ENCODE measurements around the gene FLT1. TPM values are rescaled to one million over a fixed set of nuclear protein-coding genes. Genes with fewer than 3 reads are reported as not detected.

The FLT1 gene
- total and polyA plus RNA-seq, 2 donors (not counting 1 experiment from before 2014, with no cell fraction given), result 1.3 to 2.5 TPM

DNA sequence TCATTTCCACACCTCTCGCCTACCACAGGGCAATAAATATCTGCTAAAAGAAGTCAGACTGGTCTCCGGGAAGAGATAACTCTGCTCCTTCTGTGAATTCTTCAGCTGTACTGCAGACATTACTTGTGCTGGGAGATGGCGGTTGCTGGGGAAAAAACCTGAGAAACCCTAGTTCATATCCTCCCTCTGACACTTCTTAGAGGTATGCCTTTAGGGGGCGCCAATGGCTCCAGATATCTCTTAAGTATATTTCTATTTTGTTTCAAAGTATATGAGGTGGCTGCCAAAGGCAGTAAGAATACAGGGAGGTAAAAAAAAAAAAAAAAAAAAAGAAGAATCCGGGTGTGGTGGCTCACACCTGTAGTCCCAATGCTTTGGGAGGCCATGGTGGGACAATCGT is 181.3 kb downstream of the FLT1 start:
- H3K4me2 ChIP-seq (ENCODE audit: extremely low read depth, insufficient read depth, low read length), result no peak overlapping the region
- H3K9ac ChIP-seq (ENCODE audit: insufficient read depth, low read length), result no peak overlapping the region
- no peaks in the 10 kb centered on the region for H3K27me3 ChIP-seq (ENCODE audit: control insufficient read depth, insufficient read depth, low read length)
- no peak overlapping the region for H3K27ac ChIP-seq (ENCODE audit: insufficient read depth, low read length)
- no peaks in the 10 kb centered on the region for H4K20me1 ChIP-seq (ENCODE audit: control insufficient read depth, extremely low read depth, insufficient read depth, low read length)
- no peak overlapping the region for H3K4me3 ChIP-seq (replicated peaks in 1 of 4; ENCODE audit: control extremely low read depth in 1 of 4, insufficient read depth in 1 of 4, low read depth in 3 of 4, low read length in 4 of 4)
- H3K4me1 ChIP-seq (ENCODE audit: control insufficient read depth, extremely low read depth, insufficient read depth, low read length), result no peaks in the 10 kb centered on the region
- H3K9me3 ChIP-seq (ENCODE audit: control insufficient read depth, insufficient read depth, low read depth, low read length), result no peaks in the 10 kb centered on the region
- peak; percentile 13 to 55 for DNase-seq (ENCODE audit: low read depth in 2 of 2)
- TF ChIP-seq EZH2 (IDR thresholded peaks at IDR 0.05; ENCODE audit: low read length, missing control alignments) (no peak), CTCF (conservative IDR thresholded peaks at IDR 0.05 in 1 of 2, IDR thresholded peaks at IDR 0.05 in 1 of 2; ENCODE audit: low read depth in 1 of 2, low read length in 2 of 2) (peak; percentile 24 to 44)
- H3K36me3 ChIP-seq (ENCODE audit: control insufficient read depth, insufficient read depth, low read length), result no peaks in the 10 kb centered on the region
- H2AFZ ChIP-seq (ENCODE audit: low read length), result no peak overlapping the region
- no peaks in the 10 kb centered on the region for H3K79me2 ChIP-seq (ENCODE audit: control insufficient read depth, insufficient read depth, low read length)

DNA sequence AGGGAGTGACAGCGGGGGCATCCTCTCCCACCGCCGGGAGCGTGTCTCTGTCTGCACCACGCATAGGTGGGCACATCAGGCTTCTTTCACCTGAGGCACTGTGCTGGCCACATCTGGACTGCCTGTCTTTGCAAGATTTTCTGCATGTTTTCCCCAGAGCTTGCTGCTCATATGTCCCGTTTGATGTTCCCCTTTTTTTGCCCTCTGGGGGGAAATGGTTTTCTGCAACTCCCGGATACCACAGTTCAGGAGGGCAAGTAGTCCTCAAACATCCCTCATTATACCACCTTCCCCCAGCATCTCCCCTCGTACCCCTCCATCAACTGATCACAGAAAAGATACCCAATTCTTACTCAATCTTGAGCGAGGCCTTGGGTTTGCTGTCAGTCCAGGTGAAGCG is 188.6 kb downstream of the FLT1 start:
- H3K36me3 ChIP-seq (ENCODE audit: control insufficient read depth, insufficient read depth, low read length), result no peaks in the 10 kb centered on the region
- H3K4me3 ChIP-seq (replicated peaks in 1 of 4; ENCODE audit: control extremely low read depth in 1 of 4, insufficient read depth in 1 of 4, low read depth in 3 of 4, low read length in 4 of 4), result no peak overlapping the region
- TF ChIP-seq CTCF (conservative IDR thresholded peaks at IDR 0.05 in 1 of 2, IDR thresholded peaks at IDR 0.05 in 1 of 2; ENCODE audit: low read depth in 1 of 2, low read length in 2 of 2) (no peak), EZH2 (IDR thresholded peaks at IDR 0.05; ENCODE audit: low read length, missing control alignments) (no peak)
- H3K79me2 ChIP-seq (ENCODE audit: control insufficient read depth, insufficient read depth, low read length), result no peaks in the 10 kb centered on the region
- no peak overlapping the region for H3K4me2 ChIP-seq (ENCODE audit: extremely low read depth, insufficient read depth, low read length)
- H3K27me3 ChIP-seq (ENCODE audit: control insufficient read depth, insufficient read depth, low read length), result no peaks in the 10 kb centered on the region
- H2AFZ ChIP-seq (ENCODE audit: low read length), result no peak overlapping the region
- no peaks in the 10 kb centered on the region for H3K9me3 ChIP-seq (ENCODE audit: control insufficient read depth, insufficient read depth, low read depth, low read length)
- DNase-seq (ENCODE audit: low read depth in 2 of 2), result no peak
- H3K9ac ChIP-seq (ENCODE audit: insufficient read depth, low read length), result no peak overlapping the region
- H3K27ac ChIP-seq (ENCODE audit: insufficient read depth, low read length), result no peak overlapping the region
- H4K20me1 ChIP-seq (ENCODE audit: control insufficient read depth, extremely low read depth, insufficient read depth, low read length), result no peaks in the 10 kb centered on the region
- H3K4me1 ChIP-seq (ENCODE audit: control insufficient read depth, extremely low read depth, insufficient read depth, low read length), result no peaks in the 10 kb centered on the region

GRCh38 chr13:28301839-28302238 is 193.1 kb downstream of the FLT1 start:
- H3K9me3 ChIP-seq (ENCODE audit: control insufficient read depth, insufficient read depth, low read depth, low read length), result no peaks in the 10 kb centered on the region
- no peaks in the 10 kb centered on the region for H3K4me1 ChIP-seq (ENCODE audit: control insufficient read depth, extremely low read depth, insufficient read depth, low read length)
- H3K4me3 ChIP-seq (replicated peaks in 1 of 4; ENCODE audit: control extremely low read depth in 1 of 4, insufficient read depth in 1 of 4, low read depth in 3 of 4, low read length in 4 of 4), result no peak overlapping the region
- no peak for TF ChIP-seq CTCF (conservative IDR thresholded peaks at IDR 0.05 in 1 of 2, IDR thresholded peaks at IDR 0.05 in 1 of 2; ENCODE audit: low read depth in 1 of 2, low read length in 2 of 2)
- no peak for TF ChIP-seq EZH2 (IDR thresholded peaks at IDR 0.05; ENCODE audit: low read length, missing control alignments)
- no peaks in the 10 kb centered on the region for H4K20me1 ChIP-seq (ENCODE audit: control insufficient read depth, extremely low read depth, insufficient read depth, low read length)
- no peaks in the 10 kb centered on the region for H3K36me3 ChIP-seq (ENCODE audit: control insufficient read depth, insufficient read depth, low read length)
- no peaks in the 10 kb centered on the region for H3K27me3 ChIP-seq (ENCODE audit: control insufficient read depth, insufficient read depth, low read length)
- no peak overlapping the region for H3K27ac ChIP-seq (ENCODE audit: insufficient read depth, low read length)
- H3K79me2 ChIP-seq (ENCODE audit: control insufficient read depth, insufficient read depth, low read length), result no peaks in the 10 kb centered on the region
- H2AFZ ChIP-seq (ENCODE audit: low read length), result no peak overlapping the region
- H3K4me2 ChIP-seq (ENCODE audit: extremely low read depth, insufficient read depth, low read length), result no peak overlapping the region
- H3K9ac ChIP-seq (ENCODE audit: insufficient read depth, low read length), result no peak overlapping the region
- DNase-seq (ENCODE audit: low read depth in 2 of 2), result no peak

Data from fibroblast of lung (primary cell).